CD4-positive, alpha-beta T cell treated with Interleukin-12 subunit alpha and Interleukin-12 subunit beta, for 1 hour (primary cell): ENCODE results near the gene ZNF727.
"Not testable (repeated sequence)": the region's sequence is repeated elsewhere in the genome, so short reads cannot be mapped to it uniquely, and the experiment has no call there.

Experiments
- DNase-seq: peaks from one replicate; pipeline ENCODE4 v3.0.0-alpha.2; 2020

Gene ZNF727

GRCh38 chr7:64045301-64046040 lies at the start of gene ZNF727:
TSS of gene ZNF727 (plus strand) at chr7:64045434. CDS start at chr7:64045622, 188 bp downstream.
- DNase-seq = peak; percentile 20

- no peak for DNase-seq
Measured at GRCh38 chr7:63998549-63998948, 46.7 kb upstream of the ZNF727 start, which contains the start of gene ZNF722. TSS of gene ZNF722 (plus strand) at chr7:63998849. CDS start at chr7:63998962, 113 bp downstream.

- DNase-seq = not testable (repeated sequence)
Measured at GRCh38 chr7:64015496-64015895, 29.7 kb upstream of the ZNF727 start.

- DNase-seq = no peak
Measured at GRCh38 chr7:64035388-64035787, 9.8 kb upstream of the ZNF727 start.

- DNase-seq = no peak
Measured at GRCh38 chr7:64037095-64037494, 8.1 kb upstream of the ZNF727 start.

GRCh38 chr7:64046041-64046389 lies 781 bp downstream of the ZNF727 start:
- DNase-seq = no peak

- DNase-seq = not testable (repeated sequence)
Measured at GRCh38 chr7:64077837-64078698, 32.8 kb downstream of the ZNF727 start.

GRCh38 chr7:64078699-64078994 lies 33.4 kb downstream of the ZNF727 start:
- DNase-seq = no peak

- no peak for DNase-seq
Measured at GRCh38 chr7:64087501-64087900, 42.3 kb downstream of the ZNF727 start.

- DNase-seq = not testable (repeated sequence)
Measured at GRCh38 chr7:64088863-64089262, 43.6 kb downstream of the ZNF727 start.
